Activated CD4-positive, alpha-beta T cell treated with anti-CD3 and anti-CD28 coated beads, Interleukin-2, amount 50 U/mL, for 16 hours (primary cell): ENCODE measurements around the gene MMP19.
A peak's percentile ranks its signal among the peaks of the same experiment; 100 is the strongest.
"Not testable (repeated sequence)": the region's sequence is repeated elsewhere in the genome, so short reads cannot be mapped to it uniquely, and the experiment has no call there.

Experiments used
- DNase-seq: peaks from one replicate; pipeline ENCODE4 v3.0.0-alpha.2; 2020

The MMP19 gene, protein sequence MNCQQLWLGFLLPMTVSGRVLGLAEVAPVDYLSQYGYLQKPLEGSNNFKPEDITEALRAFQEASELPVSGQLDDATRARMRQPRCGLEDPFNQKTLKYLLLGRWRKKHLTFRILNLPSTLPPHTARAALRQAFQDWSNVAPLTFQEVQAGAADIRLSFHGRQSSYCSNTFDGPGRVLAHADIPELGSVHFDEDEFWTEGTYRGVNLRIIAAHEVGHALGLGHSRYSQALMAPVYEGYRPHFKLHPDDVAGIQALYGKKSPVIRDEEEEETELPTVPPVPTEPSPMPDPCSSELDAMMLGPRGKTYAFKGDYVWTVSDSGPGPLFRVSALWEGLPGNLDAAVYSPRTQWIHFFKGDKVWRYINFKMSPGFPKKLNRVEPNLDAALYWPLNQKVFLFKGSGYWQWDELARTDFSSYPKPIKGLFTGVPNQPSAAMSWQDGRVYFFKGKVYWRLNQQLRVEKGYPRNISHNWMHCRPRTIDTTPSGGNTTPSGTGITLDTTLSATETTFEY

DNA sequence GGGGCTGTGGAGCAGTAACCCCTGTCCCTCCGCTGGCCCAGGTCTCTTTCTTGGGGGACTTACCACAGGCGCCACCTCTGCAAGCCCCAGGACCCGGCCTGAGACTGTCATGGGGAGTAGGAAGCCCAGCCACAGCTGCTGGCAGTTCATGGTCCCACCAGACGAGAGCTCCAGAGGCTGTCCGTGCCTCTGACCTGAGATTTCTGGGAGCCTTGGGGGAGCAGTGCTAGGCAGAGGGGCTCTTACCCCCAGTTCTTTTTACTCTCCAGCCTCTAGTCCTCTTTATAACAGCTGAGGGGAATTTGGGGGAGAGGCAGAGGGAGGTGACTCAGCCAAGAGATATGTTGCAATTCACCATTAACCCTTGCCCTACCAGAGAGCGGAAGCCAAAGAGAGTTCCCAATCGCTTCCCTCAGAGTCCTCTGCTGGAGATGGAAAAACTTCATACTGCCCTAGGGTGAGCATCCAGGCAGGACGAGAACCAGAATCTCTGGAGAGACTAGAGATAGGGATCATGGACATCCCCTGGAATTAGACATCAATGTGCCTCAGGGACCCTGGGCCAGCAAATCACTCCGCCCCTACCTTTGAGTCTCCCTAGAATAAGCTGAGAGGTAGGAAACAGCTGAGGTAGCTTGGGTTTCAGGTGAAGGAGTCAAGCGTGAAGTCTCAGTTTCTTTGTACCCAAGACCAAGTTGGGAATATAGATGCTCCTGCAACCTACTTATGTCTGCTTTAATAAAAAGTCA lies at the start of gene MMP19:
Gene MMP19, minus strand, starts transcription at position 256 of the 749 bp plus-strand sequence. Its CDS starts 106 bp downstream, at position 150.
- DNase-seq: no peak

GRCh38 chr12:55891310-55891709 lies 48.6 kb upstream of the MMP19 start:
- DNase-seq: no peak

DNA sequence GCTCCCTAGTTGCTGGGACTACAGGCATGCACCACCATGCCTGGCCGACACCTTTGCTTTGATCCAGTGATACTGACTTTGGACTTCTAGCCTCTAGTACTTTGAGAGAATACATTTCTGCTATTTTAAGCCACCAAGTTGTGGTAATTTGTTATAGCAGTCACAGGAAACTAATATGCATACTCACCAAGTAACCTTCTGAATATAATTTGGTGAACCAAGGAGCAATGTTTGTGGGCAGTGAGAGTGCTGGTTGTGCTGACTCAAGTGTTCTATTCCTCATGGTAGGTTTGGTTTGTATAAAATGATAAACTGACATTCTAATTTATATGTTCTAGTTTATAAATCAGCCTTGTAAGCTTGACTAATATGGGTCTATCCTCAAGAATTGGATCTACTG lies 42.4 kb upstream of the MMP19 start:
- DNase-seq: no peak

- no peak for DNase-seq
Measured at GRCh38 chr12:55877824-55878223, 35.1 kb upstream of the MMP19 start.

DNA sequence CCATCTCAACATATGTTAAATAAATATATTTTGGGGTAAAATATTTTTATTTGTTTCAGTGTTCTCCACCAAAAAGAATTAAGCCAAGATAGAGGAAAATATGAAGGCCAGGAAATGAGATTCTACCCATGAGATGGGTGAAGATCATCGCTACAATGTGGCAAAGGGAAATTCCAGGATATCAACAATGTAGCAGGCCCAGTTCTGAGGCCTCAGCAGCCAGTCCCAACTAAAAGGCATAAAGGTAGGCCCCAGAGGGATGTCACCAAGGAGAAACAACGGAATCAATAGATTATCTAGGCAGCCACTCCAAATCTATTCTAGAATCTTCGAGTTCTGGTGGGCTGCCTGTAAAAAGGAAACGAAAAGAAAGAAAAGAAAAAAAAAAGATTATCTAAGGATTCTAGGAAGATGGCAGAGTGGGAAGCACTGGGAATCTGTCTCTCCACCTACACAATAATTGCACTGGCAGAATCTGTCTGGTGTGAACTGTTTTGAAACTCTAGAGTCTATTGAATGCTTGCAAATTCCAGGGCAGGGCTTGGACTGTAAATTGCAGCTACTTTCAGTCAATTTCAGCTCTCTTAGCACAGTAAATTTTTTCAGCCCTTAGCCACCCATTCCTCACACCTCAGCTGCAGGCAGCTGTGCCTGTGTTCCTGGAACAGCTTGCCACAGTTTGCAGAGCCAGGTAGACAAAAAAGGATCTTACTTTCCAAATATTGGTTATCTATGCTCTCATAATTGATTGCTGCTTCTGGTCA lies 33.1 kb upstream of the MMP19 start:
- DNase-seq: no peak

DNA sequence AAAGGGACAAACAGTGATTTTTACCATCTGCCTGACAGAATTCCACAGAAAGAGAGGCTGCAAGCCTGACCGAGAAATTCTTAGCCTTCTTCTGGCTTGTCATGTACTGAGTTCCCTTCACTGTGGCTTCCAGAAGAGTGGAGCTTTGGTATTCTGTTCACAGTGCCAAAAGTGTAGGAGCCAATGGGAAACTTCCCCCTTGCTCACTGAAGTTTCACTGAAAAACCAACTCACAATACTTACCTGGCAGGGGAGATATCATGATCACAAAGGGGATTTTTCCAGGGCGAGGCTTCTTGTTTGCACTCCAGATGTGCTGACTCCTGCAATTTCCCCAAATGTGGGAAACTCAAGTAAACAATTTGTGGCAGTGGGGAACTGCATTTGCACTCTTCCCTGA lies 31.7 kb upstream of the MMP19 start:
- no peak for DNase-seq

DNA sequence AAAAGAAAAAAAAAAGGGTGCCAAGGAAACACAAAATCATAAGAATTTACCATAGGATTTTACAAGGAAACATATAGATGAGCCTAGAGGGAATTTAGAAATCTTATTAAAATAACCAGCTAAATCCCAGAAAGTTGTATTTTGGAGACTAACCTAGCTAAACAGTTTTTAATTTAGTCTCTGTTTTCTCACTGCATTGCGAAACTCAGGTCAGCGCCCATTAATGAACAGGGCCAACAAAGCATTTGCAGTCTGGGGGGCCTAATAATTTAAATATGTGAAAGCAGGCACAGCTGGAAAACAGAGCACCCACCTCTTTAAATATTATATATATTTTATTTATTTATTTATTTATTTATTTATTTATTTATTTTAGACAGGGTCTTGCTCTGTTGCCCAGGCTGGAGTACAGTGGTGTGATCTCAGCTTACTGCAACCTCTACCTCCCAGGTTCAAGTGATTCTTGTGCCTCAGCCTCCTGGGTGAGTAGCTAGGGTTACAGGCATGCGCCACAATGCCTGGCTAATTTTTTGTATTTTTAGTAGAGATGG lies 23.8 kb upstream of the MMP19 start:
- not testable (repeated sequence) for DNase-seq

GRCh38 chr12:55865327-55865726 lies 22.6 kb upstream of the MMP19 start:
- no peak for DNase-seq

DNA sequence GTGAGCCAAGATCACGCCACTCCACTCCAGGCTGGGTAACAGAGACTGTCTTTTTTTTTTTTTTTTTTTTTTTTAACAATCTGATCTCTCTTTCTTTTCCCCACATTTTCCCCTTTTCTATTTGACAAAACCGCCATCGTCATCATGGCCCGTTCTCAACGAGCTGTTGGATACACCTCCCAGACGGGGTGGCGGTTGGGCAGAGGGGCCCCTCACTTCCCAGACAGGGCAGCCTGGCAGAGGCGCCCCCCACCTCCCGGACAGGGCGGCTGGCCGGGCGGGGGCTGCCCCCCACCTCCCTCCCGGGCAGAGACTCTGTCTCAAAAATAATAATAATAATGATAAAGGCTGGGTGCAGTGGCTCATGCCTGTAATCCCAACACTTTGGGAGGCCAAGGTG lies 20.2 kb upstream of the MMP19 start:
- not testable (repeated sequence) for DNase-seq

- DNase-seq: no peak
Measured at GRCh38 chr12:55862286-55862685, 19.6 kb upstream of the MMP19 start.

DNA sequence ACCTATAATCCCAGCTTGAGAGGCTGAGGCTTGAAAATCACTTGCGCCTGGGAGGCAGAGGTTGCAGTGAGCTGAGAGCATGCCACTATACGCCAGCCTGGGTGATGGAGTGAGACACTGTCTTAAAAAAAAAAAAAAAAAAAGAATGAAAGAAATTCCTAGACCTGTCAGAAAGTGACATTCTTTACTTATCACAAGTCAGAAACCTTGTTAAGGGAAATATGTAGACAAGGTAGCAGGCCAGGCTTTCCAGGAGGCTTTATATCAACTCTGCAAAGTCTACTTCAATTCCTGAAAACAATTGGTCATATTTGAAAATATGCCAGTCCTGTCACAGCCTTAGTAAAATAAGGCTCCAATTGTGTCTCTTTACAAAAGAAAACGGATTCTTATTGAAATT lies 19.1 kb upstream of the MMP19 start:
- no peak for DNase-seq

- DNase-seq: no peak
Measured at GRCh38 chr12:55861396-55861795, 18.7 kb upstream of the MMP19 start.

GRCh38 chr12:55852740-55853139 lies 10.0 kb upstream of the MMP19 start:
- no peak for DNase-seq

GRCh38 chr12:55850893-55851292 lies 8.2 kb upstream of the MMP19 start:
- no peak for DNase-seq

DNA sequence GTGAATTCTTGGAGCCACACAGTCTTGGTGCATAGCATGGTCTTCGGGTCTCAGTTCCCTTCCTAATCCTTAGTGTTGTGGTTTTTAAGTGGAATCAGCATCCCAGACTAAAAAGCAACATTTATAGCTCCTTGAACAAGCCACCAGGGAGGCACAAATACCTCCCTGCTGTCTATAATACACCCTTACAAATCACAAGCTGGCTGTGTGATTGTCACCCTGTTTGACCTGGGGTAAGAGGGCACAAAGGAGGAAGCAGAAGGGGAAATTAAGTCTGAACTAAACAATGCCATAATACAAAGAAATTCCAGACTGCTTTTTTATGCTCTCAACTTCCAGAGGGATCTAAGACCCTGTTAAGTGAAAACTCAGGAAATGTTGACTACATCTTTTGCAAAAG lies 7.7 kb upstream of the MMP19 start:
- no peak for DNase-seq

DNA sequence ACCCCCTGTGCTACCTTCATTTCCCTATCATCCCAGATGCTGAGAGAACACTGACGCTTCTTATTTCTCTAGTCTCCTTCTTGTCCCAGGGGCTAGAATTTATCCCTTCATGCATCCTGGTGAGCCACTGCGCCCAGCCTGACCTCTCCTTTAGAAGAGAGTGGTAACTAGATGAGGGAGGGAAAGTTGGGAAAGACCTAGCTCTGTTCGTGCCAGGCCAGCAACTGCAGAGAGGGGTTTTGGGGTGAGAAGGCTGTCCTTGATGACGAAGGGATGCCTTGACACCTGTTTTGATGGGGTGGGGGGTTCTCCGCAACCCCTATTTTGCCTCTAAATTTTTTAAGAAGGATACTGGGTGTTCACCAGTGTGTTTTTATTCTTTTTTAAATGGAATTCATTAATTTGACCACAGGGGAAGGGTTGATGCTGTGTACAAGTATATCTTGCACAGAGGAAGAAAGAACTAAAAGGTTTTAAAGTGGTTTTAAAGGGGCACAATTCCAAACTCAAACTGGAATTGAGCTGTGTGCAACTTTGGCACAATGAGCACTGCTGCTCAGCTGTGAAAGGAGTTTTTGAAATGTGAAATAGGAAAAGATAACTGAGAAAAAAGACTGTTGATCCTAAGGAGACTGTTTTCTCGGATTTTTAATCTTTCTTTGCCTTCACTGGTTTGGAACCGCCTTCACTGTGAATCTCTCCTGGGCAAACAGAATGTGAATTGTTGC lies 7.0 kb upstream of the MMP19 start:
- no peak for DNase-seq

- peak; percentile 44 for DNase-seq
Measured at GRCh38 chr12:55847603-55848291, 5.0 kb upstream of the MMP19 start.

- DNase-seq: peak; percentile 32
Measured at GRCh38 chr12:55847033-55847432, 4.3 kb upstream of the MMP19 start.

GRCh38 chr12:55845785-55846496 lies 3.2 kb upstream of the MMP19 start:
- DNase-seq: no peak

DNA sequence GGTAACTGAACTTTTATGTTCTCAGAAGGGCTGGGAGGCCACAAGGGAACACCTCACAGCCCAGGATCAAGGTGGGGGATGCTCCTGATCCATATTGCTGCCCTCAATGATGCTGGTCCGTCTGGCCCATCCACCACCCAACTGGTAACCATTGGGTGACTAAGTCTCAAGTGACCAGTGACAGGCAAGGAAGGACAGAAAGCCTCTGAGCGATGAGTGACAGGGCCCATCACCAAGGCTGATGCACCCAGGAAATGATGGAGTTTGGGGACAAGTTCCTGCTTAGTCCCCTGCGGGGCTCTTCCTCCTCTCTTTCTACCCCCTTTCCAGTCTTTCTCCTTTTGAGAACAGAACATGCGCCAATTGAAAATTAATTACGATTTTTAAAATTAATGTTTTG lies 2.6 kb upstream of the MMP19 start:
- no peak for DNase-seq

DNA sequence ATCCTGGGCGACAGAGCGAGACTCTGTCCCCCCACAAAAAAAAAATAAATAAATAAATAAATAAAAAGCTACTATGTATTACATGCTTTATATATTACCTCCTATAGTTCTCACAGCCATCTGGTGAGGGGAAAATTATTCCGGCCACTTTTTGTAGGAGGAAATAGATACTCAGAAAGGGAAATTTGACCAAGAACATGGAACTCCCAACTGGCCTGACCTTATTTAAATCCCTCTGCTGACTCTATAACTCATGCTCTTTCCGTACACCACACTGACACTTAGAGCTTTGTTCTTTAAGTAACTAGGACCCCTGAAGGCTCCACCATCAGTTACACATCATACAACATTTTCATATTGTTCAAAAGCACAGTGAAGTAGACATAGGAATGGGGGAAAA lies 2.2 kb upstream of the MMP19 start:
- no peak for DNase-seq
